ENCODE results near the gene KCNS3. TPM values are rescaled to one million over a fixed set of nuclear protein-coding genes. Genes with fewer than 3 reads are reported as not detected.

KCNS3 gene
- total RNA-seq, 1 donor from 2014 or later = 10.0 TPM

GRCh38 chr2:17835516-17835915 is 43.0 kb upstream of the KCNS3 start:
- TF ChIP-seq CTCF (IDR thresholded peaks at IDR 0.05) (no peak), EZH2 (IDR thresholded peaks at IDR 0.05) (no peak), EZH2phosphoT487 (IDR thresholded peaks at IDR 0.05) (no peak)
- H3K4me1 ChIP-seq = no peaks in the 10 kb centered on the region
- no peaks in the 10 kb centered on the region for H3K36me3 Mint-ChIP-seq
- H3K27me3 Mint-ChIP-seq (ENCODE audit: insufficient read depth, low read depth) = peaks cover 2% of the 10 kb centered on the region
- H3K27ac ChIP-seq = no peak overlapping the region
- H3K79me2 ChIP-seq (ENCODE audit: low read depth) = no peaks in the 10 kb centered on the region
- no peaks in the 10 kb centered on the region for H3F3A ChIP-seq (ENCODE audit: low read depth)
- H3K27me3 ChIP-seq = peaks cover 24% of the 10 kb centered on the region
- H3K4me3 Mint-ChIP-seq = no peak overlapping the region
- H3K36me3 ChIP-seq = no peaks in the 10 kb centered on the region
- peaks cover 5% of the 10 kb centered on the region for H3K4me1 Mint-ChIP-seq
- no peak for DNase-seq (ENCODE audit: low spot score)
- no peak overlapping the region for H3K27ac Mint-ChIP-seq
- H3K9ac ChIP-seq = no peak overlapping the region
- no peak overlapping the region for H3K4me3 ChIP-seq
- no peak overlapping the region for H2AFZ ChIP-seq (replicated peaks)
- H4K20me1 ChIP-seq (ENCODE audit: low read depth) = no peaks in the 10 kb centered on the region
- H3K4me2 ChIP-seq = no peak overlapping the region
- no peaks in the 10 kb centered on the region for H3K9me3 Mint-ChIP-seq
- H3K9me3 ChIP-seq (ENCODE audit: low read depth) = no peaks in the 10 kb centered on the region

GRCh38 chr2:17839959-17840358 is 38.5 kb upstream of the KCNS3 start:
- H3K36me3 Mint-ChIP-seq = no peaks in the 10 kb centered on the region
- H3F3A ChIP-seq (ENCODE audit: low read depth) = no peaks in the 10 kb centered on the region
- H3K4me2 ChIP-seq = no peak overlapping the region
- no peaks in the 10 kb centered on the region for H3K4me1 Mint-ChIP-seq
- no peak overlapping the region for H3K4me3 Mint-ChIP-seq
- H3K27me3 Mint-ChIP-seq (ENCODE audit: insufficient read depth, low read depth) = peaks cover 6% of the 10 kb centered on the region
- H3K9me3 Mint-ChIP-seq = no peaks in the 10 kb centered on the region
- H3K9me3 ChIP-seq (ENCODE audit: low read depth) = no peaks in the 10 kb centered on the region
- DNase-seq (ENCODE audit: low spot score) = no peak
- no peak for TF ChIP-seq EZH2 (IDR thresholded peaks at IDR 0.05)
- TF ChIP-seq CTCF (IDR thresholded peaks at IDR 0.05) = no peak
- no peak for TF ChIP-seq EZH2phosphoT487 (IDR thresholded peaks at IDR 0.05)
- no peaks in the 10 kb centered on the region for H4K20me1 ChIP-seq (ENCODE audit: low read depth)
- no peaks in the 10 kb centered on the region for H3K36me3 ChIP-seq
- H3K4me3 ChIP-seq = no peak overlapping the region
- H2AFZ ChIP-seq (replicated peaks) = no peak overlapping the region
- H3K79me2 ChIP-seq (ENCODE audit: low read depth) = no peaks in the 10 kb centered on the region
- H3K27me3 ChIP-seq = no peaks in the 10 kb centered on the region
- no peaks in the 10 kb centered on the region for H3K4me1 ChIP-seq
- no peak overlapping the region for H3K27ac Mint-ChIP-seq
- no peak overlapping the region for H3K27ac ChIP-seq
- H3K9ac ChIP-seq = no peak overlapping the region

GRCh38 chr2:17843457-17843856 is 35.0 kb upstream of the KCNS3 start:
- Histone ChIP-seq H3K4me1 (peaks cover 2% of the 10 kb centered on the region), H3K27me3 (no peaks in the 10 kb centered on the region), H3K9me3 (ENCODE audit: low read depth) (no peaks in the 10 kb centered on the region), H3K79me2 (ENCODE audit: low read depth) (no peaks in the 10 kb centered on the region), H3F3A (ENCODE audit: low read depth) (no peaks in the 10 kb centered on the region), H3K36me3 (no peaks in the 10 kb centered on the region), H4K20me1 (ENCODE audit: low read depth) (no peaks in the 10 kb centered on the region), H3K9ac (no peak overlapping the region), H2AFZ (replicated peaks) (no peak overlapping the region), H3K4me2 (no peak overlapping the region), H3K27ac (no peak overlapping the region), H3K4me3 (no peak overlapping the region)
- H3K4me3 Mint-ChIP-seq = no peak overlapping the region
- no peaks in the 10 kb centered on the region for H3K9me3 Mint-ChIP-seq
- H3K36me3 Mint-ChIP-seq = no peaks in the 10 kb centered on the region
- DNase-seq (ENCODE audit: low spot score) = no peak
- TF ChIP-seq CTCF (IDR thresholded peaks at IDR 0.05) = no peak
- TF ChIP-seq EZH2phosphoT487 (IDR thresholded peaks at IDR 0.05) = no peak
- no peak for TF ChIP-seq EZH2 (IDR thresholded peaks at IDR 0.05)
- H3K27me3 Mint-ChIP-seq (ENCODE audit: insufficient read depth, low read depth) = peaks cover 6% of the 10 kb centered on the region
- peaks cover 2% of the 10 kb centered on the region for H3K4me1 Mint-ChIP-seq
- H3K27ac Mint-ChIP-seq = no peak overlapping the region

Measured in neural progenitor cell (in vitro differentiated cells).